Rectal smooth muscle tissue (tissue), 1 donor: ENCODE measurements around the gene ZP1.

ENCODE experiments used
- H3K27ac ChIP-seq: one replicate; pipeline ENCODE4 v1.7.0; 2013; ENCODE audit warnings: low read depth, low read length, inconsistent platforms
- H3K27me3 ChIP-seq: one replicate; pipeline ENCODE4 v1.7.0; 2013; ENCODE audit warnings: low read length; ENCODE audit not compliant: control insufficient read depth, insufficient read depth
- H3K36me3 ChIP-seq: one replicate; pipeline ENCODE4 v1.7.0; 2013; ENCODE audit warnings: low read length; ENCODE audit not compliant: control insufficient read depth, insufficient read depth
- H3K4me1 ChIP-seq: one replicate; pipeline ENCODE4 v1.7.0; 2013; ENCODE audit warnings: low read length; ENCODE audit not compliant: control insufficient read depth, insufficient read depth
- H3K4me3 ChIP-seq: one replicate; pipeline ENCODE4 v1.7.0; 2013; ENCODE audit warnings: low read length
- H3K9ac ChIP-seq: one replicate; pipeline ENCODE4 v1.7.0; 2013; ENCODE audit warnings: low read length

Gene ZP1

DNA sequence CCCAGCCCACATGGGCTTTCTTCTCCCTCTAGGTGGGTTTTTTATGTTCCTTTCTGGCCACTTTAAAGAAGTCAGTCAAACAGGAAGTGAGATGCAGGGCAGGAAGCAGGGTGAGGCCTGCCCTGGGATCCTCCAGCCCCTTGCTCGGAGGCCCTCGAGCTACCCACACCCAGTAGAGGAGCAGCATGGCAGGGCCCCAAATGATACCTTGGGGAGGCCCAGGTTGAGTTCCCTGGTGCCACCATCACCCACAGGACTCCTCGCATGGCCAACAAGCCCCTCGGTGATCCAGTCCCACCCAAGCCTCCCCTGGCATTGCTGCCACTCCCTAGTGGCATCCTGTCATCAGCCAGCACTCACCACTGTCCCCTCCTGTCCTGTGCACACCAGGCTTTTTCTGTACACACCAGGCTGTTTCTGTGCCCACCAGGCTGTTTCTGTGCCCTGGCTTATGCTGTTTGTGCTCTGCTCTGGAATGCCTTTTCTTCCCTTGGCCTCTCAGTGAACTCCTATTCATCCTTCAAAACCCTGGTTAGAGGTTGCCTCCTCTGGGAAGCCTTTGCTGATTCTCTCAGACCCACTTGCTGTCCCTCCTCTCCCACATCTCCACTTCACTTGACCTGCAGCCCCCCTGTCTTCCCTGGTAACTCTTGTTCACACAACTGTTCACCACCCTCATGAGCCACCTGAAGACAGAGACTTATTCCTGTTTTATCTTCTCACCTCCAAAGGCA is 8.4 kb upstream of the ZP1 start:
- Histone ChIP-seq H3K36me3 (no peaks in the 10 kb centered on the region), H3K27ac (no peak overlapping the region), H3K4me1 (no peaks in the 10 kb centered on the region), H3K4me3 (no peak overlapping the region), H3K27me3 (no peaks in the 10 kb centered on the region), H3K9ac (no peak overlapping the region)

DNA sequence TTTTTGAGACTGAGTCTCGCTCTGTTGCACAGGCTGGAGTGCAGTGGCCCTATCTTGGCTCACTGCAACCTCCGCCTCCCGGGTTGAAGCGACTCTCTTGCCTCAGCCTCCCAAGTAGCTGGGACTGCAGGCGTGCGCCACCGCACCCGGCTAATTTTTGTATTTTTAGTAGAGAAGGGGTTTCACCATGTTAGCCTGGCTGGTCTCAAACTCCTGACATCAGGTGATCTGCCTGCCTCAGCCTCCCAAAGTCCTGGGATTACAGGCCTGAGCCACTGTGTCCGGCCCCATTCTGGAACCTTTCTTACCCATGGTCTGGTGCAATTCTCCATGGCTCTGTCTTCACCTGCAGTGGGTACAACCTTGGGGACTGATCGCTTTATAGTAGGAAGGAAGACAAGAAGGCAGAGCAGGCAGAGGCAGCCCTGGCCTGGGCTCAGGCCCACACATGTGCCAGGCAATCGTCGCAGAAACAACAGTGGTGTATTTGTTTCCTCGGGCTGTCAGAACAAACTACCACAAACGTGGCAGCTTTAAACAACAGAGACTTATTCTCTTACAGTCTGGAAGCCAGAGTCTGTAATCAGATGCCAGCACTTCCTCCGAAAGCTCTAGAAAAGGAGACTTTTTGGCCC is 7.6 kb upstream of the ZP1 start:
- H3K4me3 ChIP-seq, result no peak overlapping the region
- H3K27ac ChIP-seq, result no peak overlapping the region
- H3K9ac ChIP-seq, result no peak overlapping the region
- no peaks in the 10 kb centered on the region for H3K4me1 ChIP-seq
- H3K36me3 ChIP-seq, result no peaks in the 10 kb centered on the region
- H3K27me3 ChIP-seq, result no peaks in the 10 kb centered on the region

DNA sequence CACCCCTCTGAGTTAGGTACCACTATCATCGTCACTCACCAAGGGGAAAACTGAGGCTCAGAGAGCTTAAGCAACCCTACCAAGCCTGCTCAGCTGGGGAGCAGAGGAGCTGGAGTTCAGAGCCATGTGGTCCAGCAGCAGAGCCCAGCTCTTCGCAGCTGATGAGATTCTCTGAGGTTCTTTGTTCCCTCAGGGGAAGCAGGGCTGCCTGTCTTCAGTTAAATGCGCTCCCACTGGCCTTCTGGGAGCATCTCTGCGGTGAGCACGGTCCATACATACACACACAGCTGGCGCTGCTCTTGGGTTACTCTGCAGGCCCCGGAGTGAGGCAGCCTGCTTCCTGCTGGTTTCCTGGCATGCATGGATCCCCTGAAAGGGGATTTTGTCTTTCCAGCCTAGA is 6.4 kb upstream of the ZP1 start:
- Histone ChIP-seq H3K4me1 (no peaks in the 10 kb centered on the region), H3K4me3 (no peak overlapping the region), H3K27ac (no peak overlapping the region), H3K9ac (no peak overlapping the region), H3K36me3 (no peaks in the 10 kb centered on the region), H3K27me3 (no peaks in the 10 kb centered on the region)

DNA sequence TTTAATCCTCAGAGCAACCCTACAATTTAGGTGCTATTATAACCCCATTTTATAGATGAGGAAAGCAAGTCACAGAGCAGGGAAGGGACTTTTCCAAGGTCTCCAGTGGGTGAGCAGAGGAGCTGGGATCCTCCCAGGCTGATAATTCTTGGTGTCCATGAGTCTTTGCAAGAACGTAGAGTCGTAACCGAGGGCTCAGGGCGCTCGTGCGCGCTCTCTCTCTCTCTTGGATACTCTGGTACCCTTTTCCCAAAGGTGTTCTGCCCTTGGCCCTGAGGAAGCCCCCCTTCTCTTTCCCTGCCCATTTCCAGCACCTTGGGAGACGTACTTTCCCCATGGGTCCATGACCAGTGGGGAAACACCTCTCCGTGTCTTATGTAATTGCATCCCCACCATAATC is 5.2 kb upstream of the ZP1 start:
- H3K36me3 ChIP-seq, result no peaks in the 10 kb centered on the region
- no peak overlapping the region for H3K27ac ChIP-seq
- H3K4me3 ChIP-seq, result no peak overlapping the region
- no peak overlapping the region for H3K9ac ChIP-seq
- H3K4me1 ChIP-seq, result no peaks in the 10 kb centered on the region
- no peaks in the 10 kb centered on the region for H3K27me3 ChIP-seq

DNA sequence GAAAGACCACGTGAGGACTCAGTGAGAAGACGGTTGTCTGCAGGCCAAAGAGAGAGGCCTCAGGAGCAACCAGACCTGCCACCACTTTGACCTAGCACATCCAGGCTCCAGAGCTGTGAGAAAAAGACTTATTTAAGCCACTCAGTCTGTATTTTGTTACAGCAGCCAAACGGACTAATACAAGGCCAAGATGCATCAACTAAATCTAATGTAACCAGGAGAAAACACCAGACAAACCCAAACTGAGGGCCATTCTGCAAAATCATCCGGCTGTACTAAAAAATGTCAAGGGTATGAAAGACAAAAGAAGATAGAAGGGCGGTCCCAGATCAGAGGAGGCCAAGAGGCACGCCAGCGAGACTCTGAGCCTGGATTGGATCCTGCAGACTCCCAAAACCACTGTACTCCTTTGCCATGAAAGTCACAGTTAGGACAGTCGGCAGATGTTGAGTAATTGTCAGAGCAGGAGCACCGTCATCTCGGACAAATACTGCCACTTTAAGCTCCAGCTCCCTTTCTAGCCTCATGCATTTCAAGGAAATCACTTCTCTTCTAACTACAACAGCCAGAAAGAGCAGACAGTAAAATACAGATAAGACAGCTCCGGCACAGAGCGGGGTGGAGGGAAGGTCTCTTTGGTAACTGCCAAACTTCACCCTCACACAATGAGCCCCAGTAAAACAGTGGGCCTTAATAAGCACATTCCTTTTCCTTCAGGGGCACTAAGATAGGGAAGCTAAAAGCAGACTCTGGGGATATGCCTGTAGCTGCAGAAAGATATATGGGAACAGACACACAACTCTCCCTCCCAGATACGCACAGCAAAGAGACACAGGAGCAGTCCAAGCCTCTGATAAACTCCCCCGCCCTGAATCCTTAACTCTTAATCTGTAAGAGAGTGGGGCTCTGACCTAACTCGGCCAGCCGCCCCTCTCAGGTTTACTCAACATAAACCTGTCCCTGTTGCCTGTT is 3.5 kb upstream of the ZP1 start:
- Histone ChIP-seq H3K4me3 (no peak overlapping the region), H3K9ac (no peak overlapping the region), H3K36me3 (no peaks in the 10 kb centered on the region), H3K27ac (no peak overlapping the region), H3K4me1 (no peaks in the 10 kb centered on the region), H3K27me3 (no peaks in the 10 kb centered on the region)

DNA sequence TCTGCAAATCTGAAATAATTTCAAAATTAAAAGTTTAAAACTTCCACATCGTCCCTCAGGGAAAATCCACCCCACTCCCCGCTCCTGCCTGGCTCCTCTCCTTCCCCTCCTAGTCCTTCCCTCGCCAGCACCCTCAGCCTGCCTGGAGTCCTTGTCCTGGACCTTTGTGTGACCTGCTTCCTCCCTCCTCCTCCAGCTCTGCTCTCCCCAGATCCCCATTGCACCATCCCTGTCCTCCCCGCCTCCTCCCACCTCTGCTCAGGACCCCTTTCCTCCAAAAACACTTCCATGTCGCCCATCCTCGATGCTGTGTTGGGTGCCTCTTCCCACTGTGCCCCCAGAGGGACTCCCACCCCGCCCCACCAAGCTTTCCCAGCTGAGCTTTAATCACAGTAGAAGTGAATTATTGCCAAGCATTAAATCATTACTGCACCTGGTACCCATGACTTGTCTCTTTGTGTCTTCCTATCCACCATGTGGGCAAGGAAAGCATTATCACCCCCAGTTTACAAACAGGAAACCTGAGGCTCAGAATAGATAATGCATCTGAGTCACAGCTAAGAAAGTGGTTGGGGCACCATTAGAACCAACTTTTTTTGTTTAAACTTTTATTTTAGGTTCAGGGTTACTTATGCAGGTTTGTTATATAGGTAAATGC is 2.4 kb upstream of the ZP1 start:
- Histone ChIP-seq H3K4me3 (no peak overlapping the region), H3K4me1 (no peaks in the 10 kb centered on the region), H3K27me3 (no peaks in the 10 kb centered on the region), H3K9ac (no peak overlapping the region), H3K36me3 (no peaks in the 10 kb centered on the region), H3K27ac (no peak overlapping the region)

DNA sequence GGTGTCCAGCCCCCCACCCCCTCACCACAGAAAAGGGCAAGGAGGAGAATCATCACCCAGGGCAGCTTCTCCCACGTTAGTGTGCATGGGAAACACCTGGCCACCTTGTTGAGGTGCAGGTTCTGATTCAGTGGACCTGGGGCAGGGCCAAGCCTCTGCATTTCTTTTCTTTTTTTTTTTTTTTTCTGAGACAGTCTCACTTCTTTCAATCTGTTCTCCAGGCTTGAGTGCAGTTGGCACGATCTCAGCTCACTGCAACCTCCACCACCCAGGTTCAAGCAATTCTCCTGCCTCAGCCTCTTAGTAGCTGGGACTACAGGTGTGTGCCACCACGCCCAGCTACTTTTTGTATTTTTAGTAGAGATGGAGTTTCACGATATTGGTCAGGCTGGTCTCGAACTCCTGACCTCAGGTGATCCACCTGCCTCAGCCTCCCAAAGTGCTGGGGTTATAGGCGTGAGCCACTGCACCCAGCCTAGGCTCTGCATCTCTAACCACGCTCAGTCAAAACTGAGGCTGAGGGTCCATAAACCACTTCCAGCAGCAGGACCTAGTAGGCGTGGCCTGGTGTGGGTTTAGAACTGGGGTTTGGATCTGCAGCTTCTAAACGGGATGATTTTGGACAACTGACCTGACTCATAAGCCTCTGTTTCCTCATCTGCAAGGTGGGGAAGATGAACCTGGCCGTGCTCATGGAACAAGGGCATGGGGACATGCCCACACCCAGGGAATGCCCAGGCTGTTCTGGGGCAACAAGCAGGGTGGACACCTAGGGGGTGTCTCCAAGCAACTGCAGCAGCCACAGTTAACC is 734 bp downstream of the ZP1 start:
- no peak overlapping the region for H3K4me3 ChIP-seq
- no peaks in the 10 kb centered on the region for H3K36me3 ChIP-seq
- no peak overlapping the region for H3K9ac ChIP-seq
- H3K27ac ChIP-seq, result no peak overlapping the region
- no peaks in the 10 kb centered on the region for H3K4me1 ChIP-seq
- H3K27me3 ChIP-seq, result no peaks in the 10 kb centered on the region

DNA sequence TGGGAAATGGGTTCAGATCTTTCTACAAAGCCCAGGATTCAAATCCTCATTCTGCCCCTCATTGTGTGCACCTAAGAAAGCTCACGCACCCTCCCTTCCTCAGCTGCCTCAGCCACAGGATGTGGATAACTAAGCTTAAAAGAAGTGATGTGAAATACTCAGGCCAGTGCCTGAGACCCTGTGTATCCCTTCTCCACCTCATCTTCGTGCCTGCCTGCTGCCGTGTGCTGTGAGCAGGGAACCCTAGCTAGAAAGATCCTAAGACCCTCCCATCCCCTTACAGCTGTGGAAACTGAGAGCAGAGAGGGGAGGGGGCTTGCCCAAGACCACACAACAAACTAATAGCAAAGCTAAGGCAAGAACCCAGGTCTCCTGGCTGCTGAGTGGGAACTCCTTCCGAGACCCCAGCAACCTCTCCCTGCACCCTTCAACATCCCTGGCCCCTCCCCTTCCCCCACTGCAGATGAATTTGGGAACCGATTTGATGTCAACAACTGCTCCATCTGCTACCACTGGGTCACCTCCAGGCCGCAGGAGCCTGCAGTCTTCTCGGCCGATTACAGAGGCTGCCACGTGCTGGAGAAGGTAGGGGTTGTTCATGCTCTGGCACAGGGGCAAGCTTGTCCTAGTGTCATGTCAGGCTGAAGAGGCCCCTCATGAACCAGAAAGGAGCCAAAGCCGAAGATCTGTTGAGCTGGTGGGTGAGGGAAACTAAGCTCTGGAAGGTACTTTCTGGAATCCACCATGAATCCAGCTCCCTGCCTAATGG is 1.5 kb downstream of the ZP1 start:
- Histone ChIP-seq H3K9ac (no peak overlapping the region), H3K4me1 (no peaks in the 10 kb centered on the region), H3K4me3 (no peak overlapping the region), H3K27me3 (no peaks in the 10 kb centered on the region), H3K27ac (no peak overlapping the region), H3K36me3 (no peaks in the 10 kb centered on the region)

DNA sequence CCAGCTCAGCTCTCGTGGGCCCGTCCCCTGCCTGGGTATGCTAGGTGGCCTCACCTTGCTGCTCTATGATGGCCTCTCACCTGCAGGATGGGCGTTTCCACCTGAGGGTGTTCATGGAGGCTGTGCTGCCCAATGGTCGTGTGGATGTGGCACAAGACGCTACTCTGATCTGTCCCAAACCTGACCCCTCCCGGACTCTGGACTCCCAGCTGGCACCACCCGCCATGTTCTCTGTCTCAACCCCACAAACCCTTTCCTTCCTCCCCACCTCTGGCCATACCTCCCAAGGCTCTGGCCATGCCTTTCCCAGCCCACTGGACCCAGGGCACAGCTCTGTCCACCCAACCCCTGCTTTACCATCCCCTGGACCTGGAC is 2.1 kb downstream of the ZP1 start:
- Histone ChIP-seq H3K36me3 (no peaks in the 10 kb centered on the region), H3K27ac (no peak overlapping the region), H3K4me1 (no peaks in the 10 kb centered on the region), H3K9ac (no peak overlapping the region), H3K27me3 (no peaks in the 10 kb centered on the region), H3K4me3 (no peak overlapping the region)

DNA sequence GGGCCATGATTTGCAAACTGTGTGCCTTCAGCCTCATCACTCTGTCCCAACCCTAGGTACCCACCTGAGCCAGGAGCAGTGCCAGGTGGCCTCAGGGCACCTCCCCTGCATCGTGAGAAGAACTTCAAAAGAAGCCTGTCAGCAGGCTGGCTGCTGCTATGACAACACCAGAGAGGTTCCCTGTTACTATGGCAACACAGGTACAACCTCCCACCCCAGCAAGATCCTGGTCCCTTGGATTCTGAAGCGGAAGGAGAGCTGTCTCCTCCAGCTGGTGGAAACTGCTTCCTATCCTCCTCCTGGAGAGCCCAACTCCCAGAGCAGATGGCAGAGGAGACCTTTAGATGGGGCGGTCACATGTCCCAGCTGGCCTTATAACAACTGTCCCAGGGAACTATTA is 2.9 kb downstream of the ZP1 start:
- Histone ChIP-seq H3K4me3 (no peak overlapping the region), H3K27me3 (no peaks in the 10 kb centered on the region), H3K9ac (no peak overlapping the region), H3K27ac (no peak overlapping the region), H3K36me3 (no peaks in the 10 kb centered on the region), H3K4me1 (no peaks in the 10 kb centered on the region)

DNA sequence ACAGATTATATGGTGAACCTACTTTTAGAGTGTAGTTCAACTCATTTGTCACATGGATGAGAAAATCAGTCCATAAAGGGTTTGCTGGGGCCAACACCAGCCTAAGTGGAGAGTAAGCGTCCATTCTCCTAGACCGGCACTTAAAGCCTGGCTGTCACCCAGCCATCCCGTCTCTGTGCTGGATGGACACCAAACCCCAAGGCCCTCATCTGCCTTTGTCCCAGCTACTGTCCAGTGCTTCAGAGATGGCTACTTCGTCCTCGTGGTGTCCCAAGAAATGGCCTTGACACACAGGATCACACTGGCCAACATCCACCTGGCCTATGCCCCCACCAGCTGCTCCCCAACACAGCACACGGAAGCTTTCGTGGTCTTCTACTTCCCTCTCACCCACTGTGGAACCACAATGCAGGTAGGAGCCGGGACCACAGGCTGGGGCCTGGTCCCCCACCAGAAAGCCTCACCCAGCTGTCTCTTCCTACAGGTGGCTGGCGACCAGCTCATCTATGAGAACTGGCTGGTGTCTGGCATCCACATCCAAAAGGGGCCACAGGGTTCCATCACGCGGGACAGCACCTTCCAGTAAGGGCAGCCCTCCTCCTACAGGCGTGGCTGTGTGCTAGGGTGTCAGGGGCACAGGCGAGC is 3.5 kb downstream of the ZP1 start:
- H3K36me3 ChIP-seq, result no peaks in the 10 kb centered on the region
- no peak overlapping the region for H3K9ac ChIP-seq
- no peak overlapping the region for H3K27ac ChIP-seq
- H3K4me3 ChIP-seq, result no peak overlapping the region
- no peaks in the 10 kb centered on the region for H3K27me3 ChIP-seq
- H3K4me1 ChIP-seq, result no peaks in the 10 kb centered on the region
